ENCODE results near the gene ZNF511. TPM values are rescaled to one million over a fixed set of nuclear protein-coding genes. Genes with fewer than 3 reads are reported as not detected.

ZNF511 gene
- total RNA-seq, 6 donors from 2014 or later, result 12.6 to 44.2 (median 33.0) TPM

DNA sequence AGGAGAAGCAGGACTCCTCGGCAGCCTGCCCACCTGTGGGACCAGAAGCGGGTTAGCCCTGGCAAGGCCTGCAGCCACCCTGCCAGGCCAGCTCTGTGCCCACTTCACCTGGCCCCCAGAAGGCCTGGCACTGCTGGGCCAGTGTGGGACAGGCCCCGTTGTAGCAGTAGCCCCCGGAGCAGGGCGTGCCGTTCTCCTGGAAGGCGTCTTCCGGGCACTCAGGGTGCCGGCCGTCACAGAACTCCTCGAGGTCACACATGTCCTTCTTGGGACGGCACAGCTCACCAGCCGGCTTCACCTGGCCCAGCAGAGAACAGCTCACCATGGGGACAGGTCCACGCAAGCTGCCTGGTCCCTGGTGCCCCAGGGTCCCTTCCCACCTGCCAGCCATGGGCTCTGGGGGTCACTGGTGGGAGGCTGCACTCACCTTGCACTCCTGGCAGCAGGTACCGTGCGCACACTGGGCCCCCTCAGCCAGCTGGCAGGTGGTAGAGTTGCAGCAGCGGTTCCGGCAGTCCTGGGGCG lies 37.9 kb upstream of the ZNF511 start:
- Histone ChIP-seq H3K4me3 (no peak overlapping the region), H3K27me3 (no peaks in the 10 kb centered on the region), H3K9me3 (no peaks in the 10 kb centered on the region), H3K4me1 (peaks cover 0 to 14% (median 11%) of the 10 kb centered on the region in 4 donors), H3K27ac (no peak overlapping the region), H3K36me3 (peaks cover 0 to 49% (median 32%) of the 10 kb centered on the region in 4 donors)
- WGBS, 2 donors, result 99% methylated on average over 19 of the region's 19 CpGs; no CpG with 5 or more reads in 1 of the 2 donors
- TF ChIP-seq POLR2A (IDR thresholded peaks at IDR 0.05) (no peak), POLR2AphosphoS5 (IDR thresholded peaks at IDR 0.05) (no peak), EP300 (IDR thresholded peaks at IDR 0.05) (no peak)
- TF ChIP-seq, protein P1, sequence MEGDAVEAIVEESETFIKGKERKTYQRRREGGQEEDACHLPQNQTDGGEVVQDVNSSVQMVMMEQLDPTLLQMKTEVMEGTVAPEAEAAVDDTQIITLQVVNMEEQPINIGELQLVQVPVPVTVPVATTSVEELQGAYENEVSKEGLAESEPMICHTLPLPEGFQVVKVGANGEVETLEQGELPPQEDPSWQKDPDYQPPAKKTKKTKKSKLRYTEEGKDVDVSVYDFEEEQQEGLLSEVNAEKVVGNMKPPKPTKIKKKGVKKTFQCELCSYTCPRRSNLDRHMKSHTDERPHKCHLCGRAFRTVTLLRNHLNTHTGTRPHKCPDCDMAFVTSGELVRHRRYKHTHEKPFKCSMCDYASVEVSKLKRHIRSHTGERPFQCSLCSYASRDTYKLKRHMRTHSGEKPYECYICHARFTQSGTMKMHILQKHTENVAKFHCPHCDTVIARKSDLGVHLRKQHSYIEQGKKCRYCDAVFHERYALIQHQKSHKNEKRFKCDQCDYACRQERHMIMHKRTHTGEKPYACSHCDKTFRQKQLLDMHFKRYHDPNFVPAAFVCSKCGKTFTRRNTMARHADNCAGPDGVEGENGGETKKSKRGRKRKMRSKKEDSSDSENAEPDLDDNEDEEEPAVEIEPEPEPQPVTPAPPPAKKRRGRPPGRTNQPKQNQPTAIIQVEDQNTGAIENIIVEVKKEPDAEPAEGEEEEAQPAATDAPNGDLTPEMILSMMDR (IDR thresholded peaks at IDR 0.05), result no peak
- ATAC-seq (ENCODE audit: low FRiP score in 2 of 2) (no peak), DNase-seq (peak in 1 of 2 donors; percentile 72)

DNA sequence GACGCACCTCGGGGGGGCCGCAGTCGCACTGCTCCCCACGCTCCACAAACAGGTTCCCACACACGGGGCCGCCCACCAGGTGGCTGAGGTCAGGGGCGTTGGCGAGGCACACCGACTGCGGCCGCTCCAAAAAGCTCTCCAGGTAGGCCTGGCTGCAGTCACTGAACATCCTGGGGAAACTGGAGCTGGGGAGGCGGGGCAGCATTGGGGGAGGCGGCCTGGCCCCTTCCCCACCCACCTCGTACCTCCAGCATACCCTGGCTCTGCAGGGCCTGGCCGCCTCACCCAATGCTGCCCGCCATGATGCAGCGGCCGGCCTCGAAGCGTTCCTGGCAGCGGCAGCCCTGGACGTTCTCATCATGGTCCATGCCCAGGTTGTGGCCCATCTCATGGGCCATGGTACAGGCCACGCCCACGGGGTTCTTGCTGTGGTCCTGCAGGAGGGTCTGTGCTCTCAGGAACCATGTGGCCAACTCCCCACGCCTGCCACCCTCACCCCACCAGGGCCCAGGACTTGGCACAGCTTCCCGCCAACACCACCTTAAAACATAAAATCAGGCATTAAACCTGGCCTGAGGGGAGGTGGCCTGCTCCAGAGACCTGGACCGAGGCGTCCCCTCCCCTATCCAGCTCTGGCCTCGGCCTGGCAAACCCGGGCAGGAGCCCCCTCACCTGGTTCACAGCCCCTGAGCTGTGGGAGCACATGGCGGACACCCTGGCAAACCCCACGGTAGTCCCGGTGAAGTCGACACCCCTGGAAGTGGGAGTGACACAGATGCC lies 37.0 kb upstream of the ZNF511 start:
- DNase-seq, result peak in 1 of 2 donors; percentile 83
- TF ChIP-seq, protein P1 (IDR thresholded peaks at IDR 0.05), result no peak
- TF ChIP-seq EP300 (IDR thresholded peaks at IDR 0.05) (no peak), POLR2AphosphoS5 (IDR thresholded peaks at IDR 0.05) (no peak), POLR2A (IDR thresholded peaks at IDR 0.05) (no peak)

DNA sequence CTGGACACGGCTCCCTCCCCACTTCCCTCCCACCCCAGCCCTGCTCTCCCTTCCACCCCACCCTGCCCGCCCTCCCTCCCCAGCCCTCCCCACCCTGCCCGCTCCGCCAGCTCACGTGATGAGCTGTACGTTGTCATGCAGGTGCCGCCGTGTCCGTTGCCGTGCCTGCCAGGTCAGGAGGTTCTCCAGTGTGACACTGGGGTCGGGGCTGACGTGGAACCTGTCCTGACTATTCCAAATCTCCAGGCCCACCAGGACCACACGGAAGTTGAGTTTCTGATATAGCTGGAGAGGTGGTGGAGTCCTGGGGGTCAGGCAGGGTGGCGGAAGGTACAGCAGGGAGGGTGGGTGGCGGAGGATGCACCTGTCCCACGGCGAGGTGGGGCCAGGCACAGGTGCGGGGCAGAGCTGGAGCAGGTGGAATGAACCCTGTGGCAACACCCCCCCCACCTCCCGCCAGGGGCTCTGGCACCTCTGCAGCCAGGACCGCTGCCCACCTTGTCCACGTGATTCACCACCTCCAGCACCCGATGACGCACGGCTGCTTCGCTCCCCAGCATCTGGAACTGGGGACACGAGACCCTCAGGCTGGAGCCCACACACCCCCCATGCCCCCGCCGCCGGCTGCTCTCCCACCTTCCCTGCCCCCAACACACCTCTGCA lies 36.3 kb upstream of the ZNF511 start:
- 84 to 86% methylated on average over 11 to 20 of the region's 29 CpGs for WGBS, 2 donors
- peaks cover 12 to 30% (median 27%) of the 10 kb centered on the region in 4 donors for H3K4me1 ChIP-seq
- peaks cover 0 to 49% (median 30%) of the 10 kb centered on the region in 4 donors for H3K36me3 ChIP-seq
- TF ChIP-seq, protein P1 (IDR thresholded peaks at IDR 0.05), result no peak
- TF ChIP-seq POLR2AphosphoS5 (IDR thresholded peaks at IDR 0.05) (no peak), POLR2A (IDR thresholded peaks at IDR 0.05) (no peak), EP300 (IDR thresholded peaks at IDR 0.05) (no peak)
- ATAC-seq (ENCODE audit: low FRiP score in 2 of 2), result no peak
- no peak overlapping the region for H3K4me3 ChIP-seq
- no peak overlapping the region for H3K27ac ChIP-seq
- H3K9me3 ChIP-seq, result no peaks in the 10 kb centered on the region
- H3K27me3 ChIP-seq, result peaks cover 0 to 4% (median 0%) of the 10 kb centered on the region in 4 donors
- DNase-seq, result peak in 1 of 2 donors; percentile 61

More for the DNA sequence above, 37.0 kb upstream of the ZNF511 start:
- peaks cover 0 to 49% (median 30%) of the 10 kb centered on the region in 4 donors for H3K36me3 ChIP-seq
- H3K4me1 ChIP-seq, result peaks cover 7 to 23% (median 20%) of the 10 kb centered on the region in 4 donors
- WGBS, 2 donors, result 85 to 86% methylated on average over 19 to 34 of the region's 35 CpGs
- ATAC-seq (ENCODE audit: low FRiP score in 2 of 2), result no peak
- H3K4me3 ChIP-seq, result no peak overlapping the region
- H3K27ac ChIP-seq, result no peak overlapping the region
- no peaks in the 10 kb centered on the region for H3K9me3 ChIP-seq
- H3K27me3 ChIP-seq, result peaks cover 0 to 4% (median 0%) of the 10 kb centered on the region in 4 donors

DNA sequence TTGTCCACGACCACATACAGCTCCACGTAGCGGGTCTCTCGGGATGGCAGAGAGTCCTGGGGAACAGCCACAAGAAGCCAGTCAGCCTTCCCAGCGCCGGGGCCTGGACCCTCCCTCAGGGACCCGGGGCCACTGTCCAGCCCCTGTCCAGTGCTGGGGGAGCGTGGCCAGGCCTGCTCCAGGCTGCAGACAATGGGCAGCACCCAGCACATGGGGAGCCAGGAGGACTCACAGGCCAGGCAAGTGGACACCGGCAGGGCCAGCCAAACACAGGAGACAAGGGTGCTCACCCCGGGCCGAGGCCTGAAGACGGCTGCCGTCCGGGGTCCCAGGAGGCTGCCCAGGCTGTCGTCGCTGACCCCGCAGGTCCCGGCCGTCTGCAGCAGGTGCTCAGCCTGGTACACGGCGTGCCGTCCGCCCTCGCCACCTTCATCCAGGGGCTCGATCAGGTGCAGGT lies 35.7 kb upstream of the ZNF511 start:
- no peak for ATAC-seq (ENCODE audit: low FRiP score in 2 of 2)
- 90 to 92% methylated on average over 12 to 23 of the region's 25 CpGs for WGBS, 2 donors
- peak in 1 of 2 donors; percentile 84 for DNase-seq
- Histone ChIP-seq H3K4me3 (no peak overlapping the region), H3K9me3 (no peaks in the 10 kb centered on the region), H3K36me3 (peaks cover 0 to 46% (median 30%) of the 10 kb centered on the region in 4 donors), H3K4me1 (peaks cover 16 to 36% (median 31%) of the 10 kb centered on the region in 4 donors), H3K27ac (no peak overlapping the region), H3K27me3 (peaks cover 0 to 4% (median 0%) of the 10 kb centered on the region in 4 donors)
- TF ChIP-seq EP300 (IDR thresholded peaks at IDR 0.05), result no peak
- TF ChIP-seq POLR2A (IDR thresholded peaks at IDR 0.05), result no peak
- no peak for TF ChIP-seq POLR2AphosphoS5 (IDR thresholded peaks at IDR 0.05)
- TF ChIP-seq, protein P1 (IDR thresholded peaks at IDR 0.05), result no peak

Measured in upper lobe of left lung (tissue), 6 donors.